Lower leg skin (tissue), 4 donors: Measurements from ENCODE around the gene EXOC6B. TPM values are rescaled to one million over a fixed set of nuclear protein-coding genes. Genes with fewer than 3 reads are reported as not detected.

Experiments used
- DNase-seq, 2 donors: peaks; one replicate each; pipeline ENCODE4 v3.0.0-alpha.2; 2019; ENCODE audit warnings: low spot score in 2 of 2
- H3K4me3 ChIP-seq: fragments of 200-600 bp; sonication (generic); 2 replicates; pipeline ENCODE4 v1.5.1; 2017; ENCODE audit warnings: mild to moderate bottlenecking, low read depth; ENCODE audit not compliant: poor library complexity, severe bottlenecking
- CTCF ChIP-seq, 3 donors: fragments of 450-650 bp; IDR thresholded peaks; one replicate each; pipeline ENCODE4 v1.5.1; 2016; ENCODE audit warnings: antibody characterized with exemption in 3 of 3, mild to moderate bottlenecking in 3 of 3, moderate library complexity in 2 of 3
- POLR2A ChIP-seq, 2 donors: fragments of 450-650 bp; IDR thresholded peaks; one replicate each; pipeline ENCODE4 v1.6.1; 2016 to 2017; ENCODE audit warnings: antibody characterized with exemption in 2 of 2, mild to moderate bottlenecking in 1 of 2, moderate library complexity in 1 of 2
- WGBS, 2 donors: methylation state at CpG; one replicate each; pipeline ENCODE4 v1.1.5; 2018; 5-methylcytosine and 5-hydroxymethylcytosine counted together
- intact Hi-C: fragments of 100-400 bp; cut with DNase I; formaldehyde crosslinking; loops from one replicate; pipeline ENCODE4 v1.15.0; 2023; ENCODE audit warnings: low total_unique reads
- total RNA-seq, 4 donors: library from RNA; depleted of rRNA; stranded (reverse); fragments of >200 nt; gene quantifications; one replicate each; pipeline ENCODE4 v1.1.0, GENCODE V29; 2016

EXOC6B gene
- total RNA-seq, 4 donors from 2014 or later = 85.8 to 164 (median 103) TPM

GRCh38 chr2:72810165-72810564 is 15.7 kb downstream of the EXOC6B start:
- intact Hi-C loops = no loop called here

GRCh38 chr2:72809095-72809494 is 16.7 kb downstream of the EXOC6B start:
- H3K4me3 ChIP-seq = no peak overlapping the region
- 95 to 97% methylated on average over 1 of the region's 1 CpG for WGBS, 2 donors
- DNase-seq = no peak
- intact Hi-C loops = no loop called here
- no peak for TF ChIP-seq POLR2A (IDR thresholded peaks at IDR 0.05)
- no peak for TF ChIP-seq CTCF (IDR thresholded peaks at IDR 0.05)

More at GRCh38 chr2:72810165-72810564, 15.7 kb downstream of the EXOC6B start:
- no peak overlapping the region for H3K4me3 ChIP-seq
- DNase-seq = no peak
- WGBS, 2 donors = 96 to 99% methylated on average over 4 of the region's 4 CpGs
- TF ChIP-seq POLR2A (IDR thresholded peaks at IDR 0.05) (no peak), CTCF (IDR thresholded peaks at IDR 0.05) (no peak)

- DNase-seq = no peak
- no peak overlapping the region for H3K4me3 ChIP-seq
- intact Hi-C loops = no loop called here
- WGBS, 2 donors = 93 to 97% methylated on average over 3 of the region's 3 CpGs
- no peak for TF ChIP-seq POLR2A (IDR thresholded peaks at IDR 0.05)
- TF ChIP-seq CTCF (IDR thresholded peaks at IDR 0.05) = no peak
Observed at GRCh38 chr2:72806280-72806945, 19.4 kb downstream of the EXOC6B start.

- intact Hi-C loops = no loop called here
- DNase-seq = no peak
- no peak overlapping the region for H3K4me3 ChIP-seq
- TF ChIP-seq POLR2A (IDR thresholded peaks at IDR 0.05) (no peak), CTCF (IDR thresholded peaks at IDR 0.05) (no peak)
Observed at GRCh38 chr2:72803626-72804320, 22.1 kb downstream of the EXOC6B start.

- WGBS, 2 donors = 70 to 80% methylated on average over 1 of the region's 1 CpG
- TF ChIP-seq CTCF (IDR thresholded peaks at IDR 0.05) = no peak
- no peak for TF ChIP-seq POLR2A (IDR thresholded peaks at IDR 0.05)
- no peak overlapping the region for H3K4me3 ChIP-seq
- intact Hi-C loops = no loop called here
- no peak for DNase-seq
Observed at GRCh38 chr2:72803151-72803550, 22.7 kb downstream of the EXOC6B start.
